ENCODE results near the gene RNF180. TPM values are rescaled to one million over a fixed set of nuclear protein-coding genes. Genes with fewer than 3 reads are reported as not detected.

Gene RNF180
- total and polyA plus RNA-seq, 8 donors, result 1.2 to 15.4 (median 4.2) TPM

DNA sequence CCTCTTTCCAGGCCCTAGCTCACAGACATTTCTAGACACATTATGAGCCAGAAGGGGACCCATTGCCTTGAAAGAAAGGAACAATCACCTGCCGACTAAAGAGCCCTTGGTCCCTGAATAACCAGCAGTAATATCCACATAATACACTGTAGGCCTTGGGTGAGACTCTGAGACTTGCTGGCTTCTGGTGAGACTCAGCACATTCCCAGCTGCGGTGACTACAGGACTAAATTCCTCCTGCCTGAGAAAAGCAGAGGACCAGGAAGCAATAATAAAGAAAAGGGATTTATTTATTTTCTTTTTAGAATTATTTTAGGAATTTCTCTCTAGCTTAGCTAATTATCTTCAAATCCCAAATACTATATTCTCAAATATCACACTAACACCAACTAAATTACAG is 252.4 kb downstream of the RNF180 start:
- H3K4me1 ChIP-seq, result no peaks in the 10 kb centered on the region
- TF ChIP-seq, protein P1, sequence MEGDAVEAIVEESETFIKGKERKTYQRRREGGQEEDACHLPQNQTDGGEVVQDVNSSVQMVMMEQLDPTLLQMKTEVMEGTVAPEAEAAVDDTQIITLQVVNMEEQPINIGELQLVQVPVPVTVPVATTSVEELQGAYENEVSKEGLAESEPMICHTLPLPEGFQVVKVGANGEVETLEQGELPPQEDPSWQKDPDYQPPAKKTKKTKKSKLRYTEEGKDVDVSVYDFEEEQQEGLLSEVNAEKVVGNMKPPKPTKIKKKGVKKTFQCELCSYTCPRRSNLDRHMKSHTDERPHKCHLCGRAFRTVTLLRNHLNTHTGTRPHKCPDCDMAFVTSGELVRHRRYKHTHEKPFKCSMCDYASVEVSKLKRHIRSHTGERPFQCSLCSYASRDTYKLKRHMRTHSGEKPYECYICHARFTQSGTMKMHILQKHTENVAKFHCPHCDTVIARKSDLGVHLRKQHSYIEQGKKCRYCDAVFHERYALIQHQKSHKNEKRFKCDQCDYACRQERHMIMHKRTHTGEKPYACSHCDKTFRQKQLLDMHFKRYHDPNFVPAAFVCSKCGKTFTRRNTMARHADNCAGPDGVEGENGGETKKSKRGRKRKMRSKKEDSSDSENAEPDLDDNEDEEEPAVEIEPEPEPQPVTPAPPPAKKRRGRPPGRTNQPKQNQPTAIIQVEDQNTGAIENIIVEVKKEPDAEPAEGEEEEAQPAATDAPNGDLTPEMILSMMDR (IDR thresholded peaks at IDR 0.05), result no peak
- TF ChIP-seq POLR2AphosphoS5 (IDR thresholded peaks at IDR 0.05) (no peak), POLR2A (IDR thresholded peaks at IDR 0.05) (no peak), EP300 (IDR thresholded peaks at IDR 0.05) (no peak)
- H3K9me3 ChIP-seq, result no peaks in the 10 kb centered on the region
- 83 to 97% (median 87%) methylated on average over 2 of the region's 2 CpGs for WGBS, 5 donors
- no peaks in the 10 kb centered on the region for H3K36me3 ChIP-seq
- H3K4me3 ChIP-seq, result no peak overlapping the region
- H3K27ac ChIP-seq, result no peak overlapping the region
- intact Hi-C loops (cut with DNase I; ENCODE audit: low total_unique reads), result no loop called here
- no peaks in the 10 kb centered on the region for H3K27me3 ChIP-seq
- no peak for DNase-seq

Other genes with a start within 250 kb of the RNF180 start
- not detected for gene HTR1A, start 203.4 kb upstream of the RNF180 start, total RNA-seq
- gene HTR1A, start 203.4 kb upstream of the RNF180 start, polyA plus RNA-seq, result not detected